NT2/D1 (cell line): ENCODE measurements around the gene NLGN1.

Experiments used
- SUZ12 ChIP-seq: IDR thresholded peaks from 2 replicates; pipeline ENCODE4 v1.6.1; 2011; ENCODE audit not compliant: insufficient read length, insufficient read depth; ENCODE audit errors: extremely low read depth
- YY1 ChIP-seq: IDR thresholded peaks from 2 replicates; pipeline ENCODE4 v1.6.1; 2011; ENCODE audit not compliant: insufficient read length, insufficient read depth

GRCh38 chr3:173617490-173617889 is 219.9 kb downstream of the NLGN1 start:
- TF ChIP-seq YY1 = no peak
- TF ChIP-seq SUZ12 = no peak
